CD4-positive, alpha-beta T cell treated with Interleukin-4 for 1 hour (primary cell): Measurements from ENCODE around the gene BZW2.
"Not testable (repeated sequence)": the region's sequence is repeated elsewhere in the genome, so short reads cannot be mapped to it uniquely, and the experiment has no call there.

Experiments used
- DNase-seq, 2 donors: peaks; one replicate each; pipeline ENCODE4 v3.0.0-alpha.2; 2020 to 2022

The BZW2 gene

DNA sequence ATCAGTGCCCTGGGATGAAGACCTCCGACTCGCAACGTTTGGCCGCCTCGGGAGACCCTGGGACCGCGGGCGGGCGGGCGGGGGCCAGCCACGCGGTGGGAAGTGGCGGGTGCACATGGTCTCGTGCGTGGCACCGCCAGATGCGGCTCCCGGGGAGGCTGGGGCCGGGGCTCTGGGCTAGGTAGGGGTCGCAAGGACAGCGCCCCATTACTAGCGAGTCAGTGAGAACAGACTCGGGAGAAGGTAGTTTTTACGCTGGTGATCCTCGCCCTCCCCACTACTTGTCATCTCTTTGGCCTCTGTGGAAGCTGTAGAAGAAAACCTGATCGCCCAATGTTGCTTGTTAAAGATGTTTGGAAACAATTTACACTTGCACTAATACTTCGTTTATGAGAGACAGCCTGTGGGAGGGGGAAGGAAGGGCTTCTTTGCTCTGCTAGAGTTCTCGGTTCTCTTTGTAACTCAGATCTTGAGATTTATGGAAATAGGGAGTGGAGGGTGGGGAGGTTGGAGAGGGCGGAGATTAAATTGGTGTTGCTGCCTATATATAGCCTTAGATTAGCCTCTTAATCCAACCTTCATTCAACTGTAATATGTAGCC is 591 bp downstream of the BZW2 start:
- DNase-seq = no peak

DNA sequence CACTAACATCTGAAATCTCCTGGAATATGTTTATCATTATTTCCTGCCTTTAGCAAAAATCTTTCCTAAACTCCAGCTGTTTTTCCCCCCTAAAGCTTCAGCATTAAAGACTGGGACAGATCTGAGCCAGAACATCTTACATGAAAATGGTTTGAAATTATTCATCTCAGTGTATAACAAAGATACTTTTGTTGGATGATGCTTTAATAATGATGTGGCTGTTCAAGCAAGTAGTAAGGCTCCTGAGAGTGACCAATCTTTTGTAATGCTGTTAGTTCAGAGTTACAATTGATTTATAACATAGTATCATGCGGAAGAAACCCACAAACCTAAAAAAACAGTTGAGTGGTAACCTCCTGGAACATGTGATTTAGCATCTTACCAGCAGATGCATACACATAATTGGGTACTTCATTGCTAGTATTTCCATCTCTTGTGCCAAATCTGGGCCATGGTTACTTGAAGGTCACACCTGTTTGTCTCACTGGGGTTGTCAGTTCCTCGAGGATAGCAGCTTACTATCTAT is 1.5 kb downstream of the BZW2 start:
- no peak for DNase-seq

GRCh38 chr7:16648551-16648950 is 2.6 kb downstream of the BZW2 start:
- DNase-seq = no peak

- no peak for DNase-seq
These were observed 3.2 kb downstream of the BZW2 start for GRCh38 chr7:16649196-16649595.

- DNase-seq = no peak
These were observed 4.3 kb downstream of the BZW2 start for GRCh38 chr7:16650266-16650665.

- DNase-seq = no peak
These were observed 5.6 kb downstream of the BZW2 start for GRCh38 chr7:16651396-16652239.

GRCh38 chr7:16652240-16652583 is 6.2 kb downstream of the BZW2 start:
- no peak for DNase-seq

- DNase-seq = no peak
These were observed 6.9 kb downstream of the BZW2 start for GRCh38 chr7:16652888-16653287.

DNA sequence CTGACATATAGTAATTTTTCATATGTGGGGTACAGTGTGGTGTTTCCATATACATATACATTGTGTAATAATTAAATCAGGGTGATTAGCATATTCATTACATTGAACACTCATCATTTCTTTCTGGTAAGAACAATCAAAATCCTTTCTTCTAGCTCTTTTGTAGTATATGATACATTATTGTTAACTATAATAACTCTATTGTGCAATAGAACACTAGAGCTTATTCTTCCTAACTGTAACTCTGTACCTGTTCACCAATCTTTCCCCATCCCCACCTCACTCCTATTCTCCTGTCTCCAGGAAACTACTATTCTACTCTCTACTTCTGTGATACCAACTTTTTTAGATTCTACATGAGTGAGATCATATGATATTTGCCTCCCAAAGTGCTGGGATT is 9.4 kb downstream of the BZW2 start:
- DNase-seq = no peak

- no peak for DNase-seq
These were observed 10.2 kb downstream of the BZW2 start for GRCh38 chr7:16656141-16656540.

DNA sequence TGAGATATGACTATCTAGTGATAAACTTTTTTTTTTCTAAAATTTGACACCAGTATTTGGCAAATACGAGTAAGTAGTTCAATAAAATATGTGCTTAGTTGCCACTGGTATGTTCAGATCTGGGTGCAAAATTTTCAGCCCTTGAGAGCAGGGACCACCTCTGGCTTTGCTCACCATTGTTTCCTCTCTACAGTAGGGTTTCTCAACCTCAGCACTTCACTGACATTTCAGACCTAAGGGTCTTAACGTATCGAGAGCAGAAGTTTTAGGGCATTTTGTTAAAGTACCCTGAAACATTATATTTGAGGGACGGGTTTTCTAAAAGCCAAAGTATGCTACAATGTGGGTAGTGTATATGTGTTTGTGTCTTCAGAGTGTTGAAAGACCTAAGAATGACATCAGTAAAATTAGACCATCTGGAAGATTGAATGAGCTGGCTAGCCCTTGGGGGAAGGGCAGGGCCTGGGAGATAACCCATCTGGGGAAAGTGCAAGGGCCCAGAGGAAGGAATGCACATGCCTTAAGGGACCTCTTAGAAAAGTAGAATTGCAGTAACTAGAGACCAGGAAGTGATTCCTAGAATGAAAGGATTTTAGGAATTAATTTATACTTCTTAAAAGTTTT is 11.8 kb downstream of the BZW2 start:
- DNase-seq = no peak

DNA sequence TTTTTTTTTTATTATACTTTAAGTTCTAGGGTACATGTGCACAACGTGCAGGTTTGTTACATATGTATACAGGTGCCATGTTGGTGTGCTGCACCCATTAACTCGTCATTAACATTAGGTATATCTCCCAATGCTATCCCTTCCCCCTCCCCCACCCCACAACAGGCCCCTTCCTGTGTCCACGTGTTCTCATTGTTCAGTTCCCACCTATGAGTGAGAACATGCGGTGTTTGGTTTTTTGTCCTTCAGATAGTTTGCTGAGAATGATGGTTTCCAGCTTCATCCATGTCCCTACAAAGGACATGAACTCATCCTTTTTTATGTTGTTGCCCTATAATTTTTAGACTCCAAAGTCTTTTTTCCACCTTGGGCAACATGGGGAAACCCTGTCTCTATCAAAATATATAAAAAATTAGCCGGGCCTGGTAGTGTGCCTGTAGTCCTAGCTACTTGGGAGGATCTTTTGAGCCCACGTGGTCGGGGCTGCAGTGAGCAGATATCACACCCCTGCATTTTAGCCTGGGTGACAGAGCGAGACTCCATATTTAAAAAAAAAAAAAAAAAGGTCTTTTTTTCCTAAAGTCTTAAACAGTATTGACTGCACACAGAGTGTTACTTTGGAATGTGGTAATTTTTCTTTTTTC is 14.0 kb downstream of the BZW2 start:
- DNase-seq = not testable (repeated sequence)

DNA sequence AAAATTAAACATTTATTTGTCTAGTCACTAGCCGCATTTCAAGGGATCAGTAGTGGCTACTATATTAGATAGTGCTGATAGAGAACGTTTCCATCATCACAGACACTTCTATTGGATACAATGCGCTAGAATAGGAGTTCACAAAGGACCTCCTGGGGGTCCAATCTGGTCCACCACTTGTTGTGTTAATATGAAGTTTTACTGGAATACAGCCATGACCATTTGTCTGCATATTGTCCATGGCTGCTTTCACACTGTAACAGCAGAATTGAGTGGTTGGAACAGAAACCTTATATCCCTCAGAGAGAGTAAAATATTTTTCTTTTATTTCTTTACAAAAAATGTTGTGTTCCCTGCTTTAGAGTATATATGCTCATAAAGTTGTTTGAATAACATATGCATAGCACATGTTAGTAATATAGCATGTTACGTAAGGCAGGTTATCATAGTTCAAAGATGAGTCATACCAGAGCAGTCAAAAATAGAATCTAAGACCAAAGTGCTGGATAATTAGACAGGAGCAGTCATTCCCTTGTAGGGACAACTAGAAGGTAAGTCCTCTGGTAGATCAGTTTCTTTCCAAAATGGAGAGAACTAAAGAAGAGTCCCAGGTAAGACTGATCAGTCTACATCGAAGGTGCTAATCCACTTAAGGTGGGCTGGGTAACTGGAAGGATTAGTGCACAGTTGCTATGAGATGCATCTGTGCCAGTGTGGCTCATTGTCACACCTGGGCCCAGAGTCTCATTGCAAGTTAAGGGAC is 14.9 kb downstream of the BZW2 start:
- DNase-seq = no peak

- DNase-seq = no peak
These were observed 15.9 kb downstream of the BZW2 start for GRCh38 chr7:16661924-16662323.

- DNase-seq = no peak
These were observed 21.4 kb downstream of the BZW2 start for GRCh38 chr7:16667355-16667754.

DNA sequence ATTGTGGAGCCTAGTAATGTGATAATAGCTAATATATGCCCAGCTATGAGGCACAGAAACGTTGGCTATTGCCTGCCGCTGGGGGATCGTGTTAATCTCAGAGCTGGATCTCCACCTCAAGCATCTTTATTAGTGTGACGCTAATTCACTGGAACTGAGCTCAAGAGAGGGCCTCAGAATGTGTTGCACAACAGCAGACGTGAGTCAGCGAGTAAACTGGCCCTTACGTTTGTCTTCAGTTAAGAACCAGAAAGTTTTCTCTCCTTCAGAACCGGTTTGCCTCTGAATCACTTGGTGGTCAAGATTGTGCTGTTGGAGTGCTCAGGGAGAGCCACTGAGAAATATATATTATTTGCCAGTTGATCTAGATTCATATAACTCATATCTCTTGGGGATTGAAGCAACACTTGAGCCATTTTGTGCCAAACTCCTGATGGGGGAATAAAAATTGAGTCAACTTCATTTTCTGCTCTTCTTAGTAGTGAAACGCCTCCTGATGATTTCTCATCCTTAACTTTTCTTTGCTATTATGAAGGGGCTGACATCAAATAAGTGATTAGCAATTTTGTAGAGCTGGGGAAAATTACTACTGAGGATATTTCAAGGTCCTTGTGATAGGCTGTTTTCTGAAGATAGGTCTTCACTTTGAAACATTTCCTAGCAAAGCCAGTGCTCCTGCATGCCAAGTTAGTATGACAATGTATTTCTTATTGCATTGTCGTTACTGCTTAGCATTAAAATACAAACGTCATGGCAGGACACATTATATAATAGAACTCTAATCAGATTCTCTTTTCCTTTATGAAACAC is 22.3 kb downstream of the BZW2 start:
- DNase-seq = peak in 1 of 2 donors; percentile 77

- peak in 1 of 2 donors; percentile 14 for DNase-seq
These were observed 23.0 kb downstream of the BZW2 start for GRCh38 chr7:16668978-16669377.

DNA sequence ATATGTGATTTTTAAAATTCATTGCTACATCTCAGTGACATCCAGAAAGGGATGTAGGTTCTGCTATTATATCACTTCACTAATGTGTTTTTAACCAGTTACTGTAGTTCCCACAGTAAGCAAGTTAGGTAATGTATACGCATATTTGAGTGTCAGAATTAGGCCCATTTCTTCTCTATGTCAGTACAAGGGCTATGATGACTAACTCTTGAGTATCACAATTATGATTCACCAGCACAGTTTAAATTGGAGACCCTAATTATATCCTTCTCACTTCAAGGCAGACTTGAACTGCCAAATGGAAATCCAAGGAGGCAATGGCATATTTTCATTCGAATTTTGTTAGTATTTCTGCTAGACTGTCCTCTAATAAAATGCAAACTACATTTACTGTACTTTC is 23.6 kb downstream of the BZW2 start:
- DNase-seq = no peak

DNA sequence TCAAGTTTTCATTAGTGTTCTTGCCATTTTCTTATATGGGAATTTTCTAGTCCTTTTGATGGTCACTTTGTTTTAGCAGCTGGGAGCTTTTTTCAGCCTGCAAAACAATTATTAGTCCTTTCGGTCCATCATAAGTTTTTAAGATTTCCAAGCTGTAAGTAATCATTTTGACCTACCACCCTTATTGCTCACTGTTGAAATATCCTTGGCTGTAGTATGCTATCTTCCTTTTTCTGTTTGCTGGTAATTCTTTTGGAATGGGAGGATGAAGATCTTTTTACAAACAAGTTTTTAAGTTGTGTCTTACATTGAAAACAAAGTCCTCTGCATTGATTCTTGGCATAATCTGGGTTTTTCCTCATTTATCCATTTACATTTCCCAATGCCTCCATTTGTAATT is 24.0 kb downstream of the BZW2 start:
- DNase-seq = no peak

DNA sequence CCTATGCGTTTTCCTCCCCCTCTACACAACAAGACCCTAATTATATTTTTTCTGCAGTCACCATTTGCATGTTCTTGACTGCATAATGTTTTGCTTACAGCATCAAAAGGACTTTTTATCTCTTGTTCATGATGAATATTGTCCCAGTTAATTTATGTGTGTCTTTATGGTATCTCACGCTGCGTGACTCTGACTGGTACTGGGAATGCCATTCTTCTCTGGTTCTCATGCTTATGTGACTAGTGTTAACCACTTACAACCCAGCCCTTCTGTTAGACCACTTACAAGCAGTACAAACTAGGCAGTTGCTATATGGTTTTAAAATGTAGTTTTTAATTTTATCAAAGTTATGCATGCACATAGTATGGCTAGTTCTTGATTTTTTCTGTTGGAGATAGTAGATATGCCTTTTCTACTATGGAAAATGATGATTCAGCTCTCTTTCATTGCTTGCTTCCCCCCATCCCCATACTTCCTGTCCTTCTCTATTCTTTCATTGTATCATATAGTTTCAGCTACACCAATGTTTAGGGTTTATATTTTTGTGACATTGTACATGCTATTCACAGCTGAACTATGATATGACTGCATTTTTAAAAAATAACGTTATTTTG is 24.9 kb downstream of the BZW2 start:
- no peak for DNase-seq

- DNase-seq = no peak
These were observed 25.8 kb downstream of the BZW2 start for GRCh38 chr7:16671811-16672210.
